ENCODE data around the gene MDM4.

The MDM4 gene

DNA sequence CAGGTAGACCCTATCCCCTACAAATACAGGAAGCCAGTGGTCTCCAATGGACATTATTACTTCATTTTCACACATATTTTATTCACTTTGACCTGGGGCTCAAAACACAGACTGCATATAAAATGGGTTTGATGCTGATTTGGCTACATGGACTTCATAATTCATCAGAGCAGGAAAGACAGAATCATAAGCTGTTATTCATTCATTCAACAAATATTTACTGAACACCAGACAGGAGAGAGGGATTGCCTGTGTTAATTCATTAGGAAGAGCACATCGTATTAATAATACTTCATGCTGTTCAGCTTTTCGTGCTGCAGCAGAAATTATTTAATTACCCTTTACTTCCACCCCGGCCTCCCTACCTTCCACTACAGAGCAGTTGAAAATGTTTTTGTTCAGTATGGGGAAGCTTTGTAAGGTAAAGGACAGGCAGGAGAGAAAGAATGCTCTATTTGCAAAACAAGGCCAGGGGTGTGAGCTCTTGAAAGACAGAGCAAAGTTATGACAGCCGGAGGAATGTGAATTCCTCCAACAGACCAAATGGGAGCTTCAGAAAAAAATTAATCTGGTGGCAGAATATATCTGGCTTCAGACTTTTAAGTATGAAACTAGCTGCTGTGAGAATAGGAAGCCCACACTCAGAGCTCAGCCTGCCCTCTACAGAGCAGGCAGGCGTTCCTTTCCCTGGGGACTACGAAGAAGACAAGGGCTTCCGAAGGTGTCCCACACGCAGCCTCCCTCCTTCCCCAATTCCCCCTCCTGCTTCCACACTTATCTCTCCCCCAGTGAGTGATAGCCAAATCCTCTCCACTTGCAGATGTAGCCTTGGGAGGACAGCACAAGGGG is 58.0 kb downstream of the MDM4 start:
- FAIRE-seq (no peak), DNase-seq (ENCODE audit: extremely low spot score, insufficient read length, low read depth) (no peak)

DNA sequence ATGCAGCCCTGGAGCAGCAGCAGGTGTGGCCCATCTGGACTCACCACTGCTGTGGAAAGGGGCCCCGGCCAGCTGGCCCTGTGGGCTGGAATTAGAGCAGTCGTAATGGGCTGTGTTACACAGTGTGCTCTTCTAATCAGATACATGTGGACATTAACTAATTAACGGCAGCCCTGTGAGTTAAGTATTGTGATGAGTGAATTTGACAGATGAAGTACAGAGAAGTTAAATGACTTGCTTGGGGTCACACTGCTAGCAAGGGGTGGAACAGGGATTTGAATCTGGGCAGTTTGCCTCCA is 58.6 kb downstream of the MDM4 start:
- no peak for DNase-seq (ENCODE audit: extremely low spot score, insufficient read length, low read depth)
- no peak for FAIRE-seq

DNA sequence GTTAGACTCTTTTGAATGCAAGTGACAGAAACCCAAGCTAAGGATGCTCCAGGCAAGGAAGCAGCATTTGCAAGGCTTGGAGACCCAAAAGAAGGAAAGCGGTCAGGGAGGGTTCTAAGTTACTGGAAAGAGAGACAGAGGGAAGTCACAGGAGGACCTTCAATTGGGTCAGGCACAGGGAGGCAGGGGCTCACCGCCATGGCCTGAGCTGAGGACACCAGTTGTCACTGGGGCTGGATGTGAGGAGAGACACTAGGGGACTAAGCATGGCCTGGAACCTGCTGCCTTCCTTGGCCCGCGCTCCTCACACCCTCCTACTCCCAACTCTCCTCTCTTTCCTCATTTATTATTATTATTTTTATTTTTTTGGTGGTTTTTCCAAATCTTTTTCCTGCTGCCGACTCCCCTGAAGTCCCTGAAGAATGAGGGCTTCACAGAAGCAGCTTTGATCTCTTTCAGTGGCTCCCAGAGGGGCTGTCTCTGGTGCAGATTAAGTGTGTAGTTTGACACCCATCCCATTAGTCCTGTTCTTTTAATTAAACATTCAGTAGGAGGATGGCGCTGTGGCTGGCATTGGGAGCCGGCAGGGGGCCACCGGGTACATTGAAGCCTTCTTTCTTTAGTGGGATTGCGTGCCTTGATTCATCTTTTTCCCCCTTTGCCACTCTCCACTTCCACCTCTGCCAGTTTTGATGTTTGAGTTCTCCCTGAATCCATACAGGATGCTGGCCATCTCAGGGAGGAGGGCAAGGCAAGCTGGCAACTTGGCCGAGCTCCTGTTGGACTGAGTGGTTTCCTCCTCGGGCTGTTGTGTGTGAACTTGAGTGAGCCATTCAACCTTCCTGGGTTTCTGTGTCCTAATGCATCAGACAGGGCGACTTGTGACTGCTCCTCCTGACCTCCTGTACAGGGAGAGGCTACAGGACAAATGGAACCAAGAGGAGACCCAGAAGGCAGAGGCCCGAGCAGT is 59.3 kb downstream of the MDM4 start:
- DNase-seq (ENCODE audit: extremely low spot score, insufficient read length, low read depth): no peak
- no peak for FAIRE-seq

DNA sequence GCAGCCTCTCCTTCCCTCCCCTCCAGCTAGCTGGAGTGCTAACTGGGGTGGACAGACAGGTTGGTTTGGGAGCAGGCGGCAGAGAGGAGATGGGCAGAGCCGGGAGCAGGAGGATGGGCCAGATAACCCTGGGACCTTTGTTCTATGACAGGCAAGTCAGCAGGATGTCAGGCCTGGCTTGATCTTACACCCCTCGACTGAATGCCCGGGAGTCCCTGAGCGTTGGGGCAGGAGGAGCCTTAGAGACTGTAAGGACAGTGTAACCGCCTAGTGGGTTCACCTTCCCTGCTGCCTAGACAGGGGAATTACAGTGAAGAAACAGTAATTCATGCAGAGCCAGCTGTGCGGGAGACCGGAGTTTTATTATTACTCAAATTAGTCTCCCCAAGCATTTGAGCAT is 60.2 kb downstream of the MDM4 start:
- no peak for FAIRE-seq
- no peak for DNase-seq (ENCODE audit: extremely low spot score, insufficient read length, low read depth)

DNA sequence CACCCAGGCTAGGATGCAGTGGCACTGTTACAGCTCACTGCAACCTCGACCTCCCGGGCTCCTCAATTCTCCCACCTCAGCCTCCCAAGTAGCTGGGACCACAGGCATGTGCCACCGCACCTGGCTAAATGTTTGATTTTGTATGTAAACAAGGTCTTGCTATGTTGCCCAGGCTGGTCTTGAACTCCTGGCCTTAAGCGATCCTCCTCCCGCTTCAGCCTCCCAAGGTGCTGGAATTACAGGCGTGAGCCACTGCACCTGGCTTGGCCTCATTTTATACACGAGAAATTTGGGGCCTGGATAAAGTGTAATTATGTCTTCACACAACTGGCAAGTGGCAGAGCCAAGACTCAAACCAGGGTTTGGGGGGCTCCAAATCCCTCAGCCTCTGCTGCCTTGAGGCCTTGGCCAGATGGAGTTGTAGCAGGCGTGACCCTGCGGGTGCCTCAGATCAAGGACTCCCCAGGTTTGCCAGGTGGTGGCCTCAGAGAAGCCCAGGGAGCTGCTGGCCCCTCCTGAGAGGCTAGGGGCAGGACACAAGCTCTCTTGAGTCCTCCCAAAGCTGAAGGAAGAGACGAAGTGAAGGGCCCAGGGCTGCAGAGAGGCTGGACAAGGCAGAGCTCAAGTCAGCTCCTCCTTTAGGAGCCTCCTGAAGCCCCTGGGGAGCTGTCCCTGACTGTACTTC is 61.7 kb downstream of the MDM4 start:
- DNase-seq (ENCODE audit: extremely low spot score, insufficient read length, low read depth): no peak
- no peak for FAIRE-seq

DNA sequence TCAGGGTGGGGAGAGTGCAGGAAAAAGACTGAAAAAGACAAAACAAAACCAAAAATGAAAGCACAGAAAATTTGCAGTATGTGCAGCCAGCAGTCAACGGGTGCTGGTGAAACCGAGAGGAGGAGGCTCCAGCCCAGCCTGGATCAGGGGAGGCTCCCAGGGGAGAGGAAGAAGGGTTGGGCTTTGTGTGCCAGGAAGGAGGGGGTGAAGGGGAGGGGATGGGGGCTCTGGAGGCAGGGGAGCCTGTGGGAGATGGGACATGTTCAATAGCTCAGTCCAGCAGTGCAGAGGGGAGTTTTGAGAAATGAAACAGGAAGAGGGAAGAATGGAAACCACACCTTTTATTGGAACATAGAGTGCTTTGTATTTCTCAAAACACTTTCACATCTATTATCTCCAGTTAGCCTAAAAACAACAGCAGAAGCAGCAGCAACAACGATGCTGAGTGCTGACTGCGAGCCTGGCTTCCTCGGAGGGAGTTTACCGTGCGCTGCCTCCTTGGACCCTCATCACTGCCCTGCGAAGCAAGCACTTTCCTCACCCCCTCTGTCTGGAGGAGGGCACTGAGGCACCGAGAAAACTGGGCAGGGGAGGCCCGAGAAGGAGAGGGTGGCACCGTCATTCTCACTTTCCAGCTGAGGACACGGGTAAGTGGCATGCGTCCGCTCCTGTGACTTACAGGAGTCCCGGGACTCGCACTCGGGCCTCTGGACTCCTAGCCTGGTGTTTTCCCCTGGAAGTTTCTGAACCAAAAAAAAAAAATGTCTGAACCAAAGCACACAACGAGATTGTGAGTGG is 62.9 kb downstream of the MDM4 start:
- peak; percentile 90 for FAIRE-seq
- peak; percentile 54 for DNase-seq (ENCODE audit: extremely low spot score, insufficient read length, low read depth)

DNA sequence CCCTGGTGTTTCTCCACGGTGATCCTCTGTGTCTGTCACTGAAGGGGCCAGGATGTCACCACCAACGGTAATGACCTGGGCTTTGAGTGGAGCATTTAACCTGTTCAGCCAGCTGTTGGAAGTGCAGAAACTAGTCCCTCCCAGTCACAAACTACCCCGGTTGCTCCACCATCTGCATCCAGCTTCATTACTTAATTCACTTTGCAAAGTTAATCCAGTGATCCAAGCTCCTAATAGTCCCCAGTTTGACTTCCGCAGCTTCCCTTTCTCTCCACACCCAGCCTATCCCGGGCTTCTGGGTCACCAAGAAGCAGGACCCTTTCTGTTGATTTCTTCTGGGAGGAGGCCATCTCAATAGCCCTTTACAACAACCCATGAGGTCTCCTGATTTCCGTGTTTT is 63.5 kb downstream of the MDM4 start:
- FAIRE-seq: no peak
- DNase-seq (ENCODE audit: extremely low spot score, insufficient read length, low read depth): no peak

DNA sequence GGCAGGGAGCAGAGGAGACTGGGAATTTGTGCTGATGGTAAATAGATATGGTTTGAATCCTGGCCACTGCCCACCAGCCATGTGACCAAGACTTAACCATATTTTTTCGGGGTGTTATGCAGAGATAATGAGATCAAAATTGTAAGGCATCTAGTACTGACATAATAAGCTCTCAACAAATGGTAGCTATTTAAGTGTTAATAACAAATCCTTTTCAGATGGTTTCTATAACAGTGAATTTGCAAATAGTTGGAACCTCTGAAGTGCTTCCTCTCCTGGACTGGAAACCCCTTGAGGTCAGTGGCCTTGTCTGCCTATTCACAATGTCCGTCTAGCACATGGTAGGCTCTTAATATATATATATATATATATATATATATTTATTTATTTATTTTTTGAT is 64.7 kb downstream of the MDM4 start:
- FAIRE-seq (no peak), DNase-seq (ENCODE audit: extremely low spot score, insufficient read length, low read depth) (no peak)

DNA sequence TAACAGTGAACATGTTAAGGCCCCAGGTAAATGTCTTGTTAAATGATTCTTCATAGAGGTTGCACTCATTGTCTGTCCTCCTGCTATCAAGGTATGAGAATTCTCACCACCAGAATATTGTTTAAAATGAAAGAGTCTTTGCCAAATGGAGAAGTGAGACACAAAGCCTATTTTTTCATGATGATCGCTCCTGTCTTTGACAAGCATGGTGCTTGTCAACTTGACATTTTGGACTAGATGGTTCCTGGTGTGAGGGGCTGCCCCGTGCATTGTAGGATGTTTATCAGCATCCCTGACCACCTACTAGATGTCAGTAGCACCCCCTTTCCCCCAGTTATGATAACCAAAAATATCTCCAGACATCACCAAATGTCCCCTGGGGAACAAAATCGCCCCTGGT is 65.6 kb downstream of the MDM4 start:
- FAIRE-seq (no peak), DNase-seq (ENCODE audit: extremely low spot score, insufficient read length, low read depth) (no peak)

DNA sequence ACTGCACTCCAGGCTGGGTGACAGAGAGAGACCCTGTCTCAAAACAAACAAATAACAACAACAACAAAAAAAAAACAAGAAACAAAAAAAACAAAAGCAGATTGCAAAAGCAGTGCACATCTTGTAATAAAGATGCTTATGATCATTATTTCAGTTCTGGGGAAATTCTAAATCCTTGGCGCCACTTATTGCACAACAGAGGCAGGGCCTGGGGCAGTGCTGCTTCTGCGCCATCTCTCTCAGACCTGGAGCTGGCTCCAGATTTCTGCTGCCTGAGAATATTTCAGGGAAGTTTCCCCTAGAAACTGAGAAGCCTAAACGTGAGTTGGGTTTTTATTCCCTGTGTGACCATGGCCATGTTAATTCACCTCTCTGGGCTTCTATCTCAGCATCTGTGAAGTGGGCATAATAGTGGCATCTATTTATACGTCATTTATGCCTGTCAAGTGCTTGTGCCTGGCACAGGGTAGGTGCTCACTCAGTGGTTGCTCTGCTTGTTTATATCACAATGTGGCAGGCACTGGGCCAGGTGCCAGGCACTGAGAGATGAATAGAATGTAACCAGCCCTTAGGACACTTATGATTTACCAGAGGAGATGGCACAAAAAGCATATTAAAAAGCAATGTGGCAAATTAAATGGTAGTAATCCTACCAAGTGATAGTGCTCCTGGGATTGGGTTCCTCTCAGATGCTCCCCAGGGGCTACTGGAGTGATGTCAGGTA is 67.9 kb downstream of the MDM4 start:
- no peak for FAIRE-seq
- no peak for DNase-seq (ENCODE audit: extremely low spot score, insufficient read length, low read depth)

DNA sequence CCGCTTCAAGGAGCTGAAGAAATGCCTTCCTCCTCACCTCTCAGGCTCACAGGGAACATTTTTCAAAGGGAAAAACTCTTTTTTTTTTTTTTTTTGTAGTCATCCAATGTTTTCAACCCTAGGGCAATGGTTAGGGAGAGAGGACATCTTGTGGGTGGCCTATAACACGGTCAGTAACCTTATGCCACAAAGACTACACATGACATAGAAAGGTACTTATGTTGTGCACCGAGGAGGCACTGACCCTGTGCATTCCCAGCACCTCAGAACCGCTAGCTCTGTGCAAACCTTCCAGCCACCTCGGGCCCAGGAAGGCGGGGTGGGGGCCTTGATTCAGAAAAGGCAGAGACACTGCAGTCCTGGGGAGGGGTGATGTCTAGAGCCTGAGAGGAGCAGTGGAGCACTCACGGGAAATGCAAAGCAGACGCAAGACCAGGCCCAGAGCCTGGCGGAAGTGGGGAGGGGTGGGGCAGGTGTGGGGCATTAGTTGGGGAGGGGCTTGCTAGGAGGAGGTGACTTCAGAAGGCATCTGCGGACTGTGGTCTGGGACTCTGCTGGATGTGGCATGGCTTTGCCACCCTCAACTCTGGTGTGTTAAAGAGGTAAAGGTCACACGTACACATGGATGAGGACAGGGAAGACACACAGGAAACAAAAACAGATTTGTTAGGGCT is 68.6 kb downstream of the MDM4 start:
- FAIRE-seq: peak; percentile 70
- DNase-seq (ENCODE audit: extremely low spot score, insufficient read length, low read depth): peak; percentile 18

DNA sequence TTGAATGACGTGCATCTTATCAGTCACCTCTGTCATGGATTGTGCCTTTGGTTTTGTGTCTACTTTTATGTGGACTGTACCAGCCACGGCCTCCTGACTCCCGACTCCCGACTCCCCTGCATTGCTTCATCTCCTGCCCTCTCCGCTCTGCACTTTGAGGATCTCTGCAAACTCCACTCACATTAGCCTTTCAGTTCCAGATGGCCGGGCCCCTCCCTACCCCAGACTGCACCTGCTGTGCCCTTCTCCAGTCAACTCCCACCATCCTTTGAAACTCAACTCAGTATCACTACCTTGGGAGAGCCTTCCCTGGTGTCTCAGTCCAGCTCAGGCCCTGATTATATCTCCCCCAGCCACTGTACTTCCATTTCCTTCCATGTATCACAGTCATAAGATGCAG is 71.4 kb downstream of the MDM4 start:
- FAIRE-seq: no peak
- DNase-seq (ENCODE audit: extremely low spot score, insufficient read length, low read depth): no peak

DNA sequence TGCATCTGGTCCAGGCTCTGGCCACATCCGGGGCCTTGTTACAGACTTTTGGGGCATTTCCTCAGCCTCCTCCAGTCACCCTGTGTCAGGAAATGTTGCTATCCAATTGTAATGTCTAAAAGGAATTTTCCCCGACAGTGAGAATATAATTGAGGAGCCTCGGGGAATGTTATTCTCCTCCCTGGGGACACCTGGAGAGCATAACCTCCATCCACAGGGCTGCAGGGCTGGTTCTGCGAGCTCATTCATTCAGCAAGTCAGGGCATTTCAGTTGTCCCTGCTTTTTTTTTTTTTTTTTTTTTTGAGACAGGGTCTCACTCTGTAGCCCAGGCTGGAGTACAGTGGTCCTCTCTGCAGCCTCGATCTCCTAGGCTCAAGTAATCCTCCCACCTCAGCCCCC is 72.6 kb downstream of the MDM4 start:
- no peak for DNase-seq (ENCODE audit: extremely low spot score, insufficient read length, low read depth)
- no peak for FAIRE-seq

DNA sequence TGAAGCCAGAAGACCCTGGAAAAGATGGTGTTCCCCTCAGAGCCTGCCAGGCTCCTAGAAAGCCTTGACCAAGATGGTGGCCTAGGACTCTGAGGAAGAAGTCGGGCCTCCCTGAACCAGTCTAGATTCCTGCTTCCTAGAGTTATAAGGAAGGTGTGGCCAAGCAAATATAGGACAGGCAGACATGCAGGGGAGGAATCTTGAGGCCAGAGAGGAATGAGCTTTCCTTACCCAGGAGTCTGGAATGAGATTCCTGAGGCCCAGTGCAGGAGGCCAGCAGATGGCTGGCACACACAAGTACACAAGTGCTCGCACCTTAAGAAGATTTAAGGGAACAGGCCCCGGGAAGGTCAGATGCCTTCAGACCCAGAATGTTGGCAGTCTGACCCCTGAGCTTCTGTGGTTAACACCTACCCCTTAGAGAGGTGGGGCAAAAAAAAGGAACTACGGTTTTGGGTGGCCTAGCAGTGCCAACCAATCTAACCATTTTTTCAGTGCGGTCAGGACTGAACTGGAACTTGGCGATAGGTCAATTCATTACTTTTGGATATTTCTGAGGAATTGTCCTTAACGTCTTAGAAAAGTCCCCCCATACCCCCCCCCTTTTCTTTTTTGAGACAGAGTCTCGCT is 73.3 kb downstream of the MDM4 start:
- DNase-seq (ENCODE audit: extremely low spot score, insufficient read length, low read depth) (no peak), FAIRE-seq (peak; percentile 9)

DNA sequence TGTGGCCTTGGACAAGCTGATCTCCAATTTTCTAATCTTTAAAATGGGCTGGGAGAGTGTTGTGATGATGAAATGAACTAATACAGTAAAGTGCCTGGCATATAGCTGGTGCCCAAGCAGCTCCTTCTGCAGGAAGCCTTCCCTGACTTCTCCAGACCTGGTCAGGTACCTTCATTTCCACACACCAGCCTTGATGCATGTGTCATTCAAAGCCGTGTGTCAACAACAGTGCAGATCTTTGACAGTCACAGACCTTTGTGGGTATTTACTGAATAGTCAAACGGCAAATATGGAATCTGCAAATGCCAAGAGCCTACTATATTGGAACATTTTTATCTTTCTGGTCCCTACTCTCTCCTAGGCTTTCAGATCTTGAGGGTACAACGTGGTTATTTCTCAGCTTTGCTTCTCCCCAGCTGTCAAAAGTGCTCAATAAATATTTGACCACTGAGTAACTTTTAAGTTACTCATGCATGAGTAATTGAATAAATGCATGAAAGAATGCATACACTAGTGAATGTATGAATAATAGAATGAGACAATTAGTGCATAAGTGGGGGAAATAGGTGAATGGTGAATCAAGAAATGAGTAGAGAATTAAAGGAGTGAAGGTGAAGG is 75.4 kb downstream of the MDM4 start:
- FAIRE-seq (no peak), DNase-seq (ENCODE audit: extremely low spot score, insufficient read length, low read depth) (no peak)

DNA sequence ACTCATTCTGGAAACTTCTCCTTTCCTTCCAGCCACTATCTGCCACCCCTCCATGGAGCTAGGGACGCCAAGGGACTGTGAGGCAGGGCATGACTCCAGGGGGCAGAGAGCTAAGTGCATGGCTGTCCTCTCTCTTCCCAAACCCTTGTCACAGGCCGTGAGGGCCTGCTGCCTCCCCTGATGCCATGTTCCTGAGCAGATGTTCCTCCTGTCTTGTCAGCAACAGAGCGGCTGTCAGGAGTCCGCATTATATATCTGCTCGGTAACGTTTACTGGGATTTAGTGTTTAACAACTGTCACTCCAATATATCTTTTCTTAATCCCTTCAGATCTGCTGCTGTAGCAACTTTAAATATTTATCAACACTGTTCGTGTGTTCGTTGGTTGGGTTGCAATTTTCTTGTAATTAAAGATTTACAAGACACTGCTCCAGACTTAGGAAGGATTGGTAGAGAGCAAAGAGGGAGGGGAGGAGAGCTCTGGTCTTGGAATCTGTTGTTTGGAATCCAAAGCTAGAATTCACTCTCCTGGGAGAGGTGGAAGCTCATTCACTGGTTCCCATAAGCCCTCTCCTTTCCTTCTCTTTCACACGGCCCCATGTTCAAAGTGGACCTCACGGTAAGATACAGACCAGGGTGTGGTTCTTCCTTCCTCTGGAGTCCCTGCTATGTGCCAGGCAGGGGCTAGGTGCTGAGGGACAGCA is 76.2 kb downstream of the MDM4 start:
- FAIRE-seq (no peak), DNase-seq (ENCODE audit: extremely low spot score, insufficient read length, low read depth) (no peak)

DNA sequence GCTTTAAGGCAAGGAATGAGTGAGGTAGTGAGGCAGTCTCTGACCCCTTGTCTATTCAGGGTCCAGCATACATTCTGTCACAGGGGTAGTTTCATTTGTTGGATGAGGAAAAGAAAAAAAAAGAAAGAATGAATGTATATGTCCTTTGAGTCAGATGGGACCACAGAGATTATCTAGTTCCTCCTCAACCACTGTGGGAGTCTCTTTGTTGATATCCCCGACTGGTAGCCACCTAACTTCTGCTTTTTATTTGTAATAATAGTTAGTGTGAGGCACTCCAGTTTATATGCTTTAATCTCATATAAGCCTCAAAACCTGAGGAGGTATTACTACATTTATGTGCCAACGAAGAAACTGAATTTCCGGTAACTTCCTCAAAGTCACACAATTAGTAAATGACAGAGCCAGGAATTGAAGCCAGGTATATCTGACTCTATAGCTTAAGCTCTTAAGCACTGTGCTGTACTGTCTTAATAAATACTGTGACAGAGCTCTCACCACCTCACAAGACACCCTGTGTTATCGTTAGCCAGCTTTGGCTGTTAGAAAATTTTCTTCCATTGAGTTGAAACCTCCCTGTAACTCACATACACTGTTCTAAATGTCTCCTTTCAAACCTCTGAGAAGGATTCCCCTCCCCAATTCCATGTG is 82.2 kb downstream of the MDM4 start:
- FAIRE-seq (no peak), DNase-seq (ENCODE audit: extremely low spot score, insufficient read length, low read depth) (no peak)
